K562 (cell line): ENCODE data around the gene ALDH7A1. TPM values are rescaled to one million over a fixed set of nuclear protein-coding genes. Genes with fewer than 3 reads are reported as not detected.

ENCODE experiments used
- ATAC-seq: fragments of 200-7000 bp; cut with Tn5 transposase; 3 replicates; pipeline ENCODE4 v1.9.1; 2020; ENCODE audit warnings: moderate library complexity
- BruUV-seq: library from RNA; stranded (reverse); fragments of 400-500 nt; replicated peaks from 2 replicates; lab custom pipeline; 2021; lab: Mats Ljungman, UMichigan
- CTCF ChIA-PET: fragments of 300-600 bp; formaldehyde crosslinking; extraction: SDS; loops from one replicate; lab custom pipeline; 2021; ENCODE audit warnings: low intra/inter-chr PET ratio; lab: Yijun Ruan, JAX
- POLR2A ChIA-PET: fragments of 300-600, 350-650 bp; sonication (Branson Sonifier 250); formaldehyde crosslinking; extraction: SDS; loops from one replicate; lab custom pipeline; 2021; ENCODE audit warnings: antibody characterized with exemption, inconsistent platforms; lab: Yijun Ruan, JAX
- DNase-seq, 4 experiments: peaks; one replicate each; pipeline versions ENCODE4 v3.0.0 to v3.0.0-alpha.2; 2011 to 2018; ENCODE audit warnings: low spot score in 3 of 4, mixed read lengths in 3 of 4; ENCODE audit errors: extremely low read depth in 1 of 4
- FAIRE-seq: peaks from 2 replicates; lab custom pipeline; 2011; peaks lifted over from hg19 to GRCh38; lab: Jason Lieb, UNC
- H2AFZ ChIP-seq: 2 replicates; pipeline ENCODE4 v1.6.0; 2011; ENCODE audit warnings: low read depth, low read length, control low read depth, inconsistent platforms
- H3K27ac ChIP-seq: fragments of 200-600 bp; 3 replicates; pipeline ENCODE4 v1.8.0; 2011; ENCODE audit warnings: low read depth, mild to moderate bottlenecking, control low read depth, inconsistent platforms, low read length, moderate library complexity, mixed read lengths; ENCODE audit errors: extremely low read depth
- H3K27me3 ChIP-seq, 2 experiments: fragments of 300-600 bp in 1 of 2; 2 replicates in 1 of 2; 3 replicates in 1 of 2; pipeline versions ENCODE4 v1.6.0 to v1.8.0; 2011; ENCODE audit warnings: inconsistent platforms in 2 of 2, low read length in 2 of 2, mild to moderate bottlenecking in 1 of 2, mixed read lengths in 1 of 2, moderate library complexity in 1 of 2; ENCODE audit not compliant: control insufficient read depth in 2 of 2, insufficient read depth in 2 of 2
- H3K36me3 ChIP-seq: fragments of 300-600 bp; 3 replicates; pipeline ENCODE4 v1.8.0; 2011; ENCODE audit warnings: mild to moderate bottlenecking, low read length, inconsistent platforms; ENCODE audit not compliant: control insufficient read depth, insufficient read depth
- H3K4me1 ChIP-seq, 2 experiments: fragments of 200-600 bp in 1 of 2; replicated peaks in 1 of 2; 2 replicates in 1 of 2; 3 replicates in 1 of 2; pipeline versions ENCODE4 v1.5.1 to v1.8.0; 2011; ENCODE audit warnings: inconsistent platforms in 2 of 2, low read length in 2 of 2, mild to moderate bottlenecking in 1 of 2, mixed read lengths in 1 of 2, moderate library complexity in 1 of 2; ENCODE audit not compliant: control insufficient read depth in 2 of 2, insufficient read depth in 2 of 2
- H3K4me2 ChIP-seq: 2 replicates; pipeline ENCODE4 v1.6.1; 2011; ENCODE audit warnings: low read length, control low read depth, inconsistent platforms, mixed read lengths; ENCODE audit not compliant: insufficient read depth
- H3K4me3 ChIP-seq: fragments of 200-600 bp; sonication (generic), shearing (Covaris generic); 2 replicates; pipeline ENCODE4 v1.5.1; 2016; ENCODE audit warnings: control low read depth, inconsistent platforms
- H3K79me2 ChIP-seq: fragments of 200-600 bp; 3 replicates; pipeline ENCODE4 v1.8.0; 2011; ENCODE audit warnings: low read length, inconsistent platforms; ENCODE audit not compliant: control insufficient read depth, insufficient read depth
- H3K9ac ChIP-seq, 2 experiments: 2 replicates each; pipeline versions ENCODE4 v1.6.0 to v1.6.1; 2011; ENCODE audit warnings: low read depth in 2 of 2, low read length in 2 of 2, control low read depth in 1 of 2, inconsistent platforms in 1 of 2, mild to moderate bottlenecking in 1 of 2, mixed read lengths in 1 of 2; ENCODE audit not compliant: insufficient read depth in 1 of 2
- H3K9me1 ChIP-seq: one replicate; pipeline ENCODE4 v1.6.0; 2011; ENCODE audit warnings: inconsistent platforms, mild to moderate bottlenecking, low read length, moderate library complexity; ENCODE audit not compliant: control insufficient read depth, insufficient read depth
- H3K9me3 ChIP-seq: replicated peaks from 2 replicates; pipeline ENCODE4 v1.5.1; 2011; ENCODE audit warnings: low read depth, low read length, inconsistent platforms; ENCODE audit not compliant: control insufficient read depth, insufficient read depth
- H4K20me1 ChIP-seq: replicated peaks from 2 replicates; pipeline ENCODE4 v1.6.1; 2011; ENCODE audit warnings: low read length, inconsistent platforms, mixed read lengths; ENCODE audit not compliant: control insufficient read depth, insufficient read depth
- ATF3 ChIP-seq, 2 experiments: fragments of 450-650 bp in 1 of 2; sonication (generic) in 1 of 2; formaldehyde crosslinking in 1 of 2; IDR thresholded peaks in 1 of 2; conservative IDR thresholded peaks in 1 of 2; 2 replicates each; pipeline versions ENCODE4 v1.6.1 to v1.8.1; 2016 to 2023; ENCODE audit warnings: mild to moderate bottlenecking in 2 of 2, moderate library complexity in 2 of 2, inconsistent platforms in 1 of 2, missing genetic modification reagents in 1 of 2
- BCOR ChIP-seq: fragments of 450-650 bp; IDR thresholded peaks from 2 replicates; pipeline ENCODE4 v1.6.1; 2016
- CBX1 ChIP-seq: sonication (generic); IDR thresholded peaks from 2 replicates; pipeline ENCODE4 v1.6.1; 2016; ENCODE audit warnings: antibody characterized with exemption, low read depth, mild to moderate bottlenecking
- CHD4 ChIP-seq: fragments of 200-600 bp; sonication (generic); IDR thresholded peaks from 3 replicates; pipeline ENCODE4 v1.6.1; 2012; ENCODE audit warnings: low read depth, mild to moderate bottlenecking, mixed read lengths, low read length, inconsistent platforms; ENCODE audit not compliant: insufficient read depth, insufficient replicate concordance, poor library complexity, severe bottlenecking
- EGR1 ChIP-seq: fragments of 450-650 bp; conservative IDR thresholded peaks from 2 replicates; pipeline ENCODE4 v1.6.1; 2017; ENCODE audit warnings: mild to moderate bottlenecking
- KDM5B ChIP-seq: fragments of 200-600 bp; sonication (generic); IDR thresholded peaks from 2 replicates; pipeline ENCODE4 v1.6.1; 2012; ENCODE audit warnings: low read depth, mild to moderate bottlenecking, moderate library complexity, low read length, control low read depth, inconsistent platforms; ENCODE audit not compliant: insufficient replicate concordance
- NFIC ChIP-seq: fragments of 450-650 bp; IDR thresholded peaks from 2 replicates; pipeline ENCODE4 v1.6.1; 2017; ENCODE audit warnings: mild to moderate bottlenecking, inconsistent platforms
- PHF21A ChIP-seq: fragments of 450-650 bp; IDR thresholded peaks from 2 replicates; pipeline ENCODE4 v1.6.1; 2017; ENCODE audit warnings: low read depth, borderline replicate concordance
- RBM34 ChIP-seq: fragments of 200-400 bp; formaldehyde crosslinking; IDR thresholded peaks from 2 replicates; pipeline ENCODE4 v1.6.1; 2018; ENCODE audit warnings: low read length, borderline replicate concordance; ENCODE audit not compliant: insufficient read depth
- SIRT6 ChIP-seq: IDR thresholded peaks from one replicate; pipeline ENCODE4 v1.6.1; 2012; ENCODE audit warnings: low read depth, mild to moderate bottlenecking, control low read depth, inconsistent platforms, low read length, moderate library complexity
- SREBF1 ChIP-seq: fragments of 150-350 bp; IDR thresholded peaks from 2 replicates; pipeline ENCODE4 v1.6.1; 2014; ENCODE audit warnings: antibody characterized with exemption, low read depth, low read length, borderline replicate concordance
- ZFX ChIP-seq: sonication (generic); formaldehyde crosslinking; IDR thresholded peaks from 2 replicates; pipeline ENCODE4 v1.8.0; 2022; ENCODE audit warnings: mild to moderate bottlenecking, missing genetic modification reagents, moderate library complexity
- ZNF175 ChIP-seq: fragments of 200-800 bp; sonication (Bioruptor generic); IDR thresholded peaks from 2 replicates; pipeline ENCODE4 v1.6.1; 2016; ENCODE audit warnings: low read depth, mild to moderate bottlenecking, missing genetic modification characterization, missing compliant biosample characterization
- WGBS: fragments of 100-300 bp; shearing (Covaris generic); methylation state at CpG from one replicate; pipeline ENCODE4 v1.1.6; 2016; ENCODE audit warnings: low coverage, mixed read lengths; ENCODE audit not compliant: insufficient coverage; ENCODE audit errors: missing lambda C conversion rate; 5-methylcytosine and 5-hydroxymethylcytosine counted together
- in situ Hi-C: fragments of 300-500 bp; cut with MboI; formaldehyde crosslinking; loops from 4 replicates; pipeline ENCODE4 v1.15.0; 2018; ENCODE audit warnings: inconsistent platforms, mixed read lengths
- intact Hi-C: fragments of 100-400 bp; cut with micrococcal nuclease; formaldehyde crosslinking; loops from 2 replicates; pipeline ENCODE4 v1.14.2; 2022
- polyA plus RNA-seq, 8 experiments: library from polyadenylated mRNA; depleted of rRNA in 4 of 8; stranded (reverse) in 5 of 8; unstranded in 3 of 8; fragments of >200 nt; fragmentation: Nextera tagmentation in 2 of 8; fragmentation: Illumina TruSeq in 1 of 8; extraction: Ambion mirVana in 2 of 8; extraction: Trizol in 1 of 8; gene quantifications; 2 replicates each; pipeline versions ENCODE4 v1.2.1 to v1.2.3, GENCODE V29; 2011 to 2014; ENCODE audit warnings: inconsistent platforms in 1 of 8, missing spikeins in 1 of 8
- total RNA-seq, 7 experiments: library from RNA; depleted of rRNA in 6 of 7; stranded (reverse); fragments of >200 nt in 6 of 7; fragmentation: Illumina TruSeq in 2 of 7; extraction: Trizol in 2 of 7; gene quantifications; 2 replicates each; pipeline versions ENCODE4 v1.2.1 to v1.2.3, GENCODE V29; 2011 to 2021; ENCODE audit warnings: low replicate concordance in 1 of 7
- TF ChIP-seq, protein P1 (sequence below): fragments of 450-650 bp; IDR thresholded peaks from one replicate; pipeline ENCODE4 v1.6.1; 2018; ENCODE audit warnings: mild to moderate bottlenecking, moderate library complexity; ENCODE audit not compliant: partially characterized antibody
- TF ChIP-seq, protein P2 (sequence below): fragments of 450-650 bp; formaldehyde crosslinking; IDR thresholded peaks from 2 replicates; pipeline ENCODE4 v1.4.0; 2020; ENCODE audit warnings: mild to moderate bottlenecking, moderate library complexity
- TF ChIP-seq, protein P3 (sequence below): fragments of 450-650 bp; formaldehyde crosslinking; IDR thresholded peaks from 2 replicates; pipeline ENCODE4 v1.4.0; 2020; ENCODE audit warnings: mild to moderate bottlenecking, moderate library complexity

Gene ALDH7A1
- total and polyA plus RNA-seq, 9 of the 15 experiments (the other 6 are each of a cell fraction or from before 2014, with no cell fraction given): 0.04 to 0.49 TPM; not detected in 7

GRCh38 chr5:126514558-126515141 lies 80.4 kb downstream of the ALDH7A1 start:
- peaks cover 8 to 45% of the 10 kb centered on the region in 2 experiments for H3K4me1 ChIP-seq
- in situ Hi-C loops: no loop called here
- H3K9me3 ChIP-seq: no peaks in the 10 kb centered on the region
- ATAC-seq (peak; percentile 94), FAIRE-seq (peak; percentile 96), DNase-seq (peak; percentile 86 to 96 (median 89))
- no peaks in the 10 kb centered on the region for H3K27me3 ChIP-seq
- H4K20me1 ChIP-seq: no peaks in the 10 kb centered on the region; the same call in 1 of the 2 replicates
- no peaks in the 10 kb centered on the region for H3K9me1 ChIP-seq
- H3K36me3 ChIP-seq: no peaks in the 10 kb centered on the region
- peak overlapping the region; percentile 98 for H3K27ac ChIP-seq
- WGBS: 1% methylated on average over 9 of the region's 9 CpGs
- ChIA-PET POLR2A (no interaction called here), CTCF (no interaction called here)
- intact Hi-C loops: loop anchor here (2.0 to 10.0 kb wide), 4 partner anchors 16 to 1860 kb away; partner anchors contain the start of gene LMNB1
- H3K4me2 ChIP-seq: peak overlapping the region; percentile 79
- peak overlapping the region; percentile 19; the same call in 1 of the 2 replicates for H3K4me3 ChIP-seq
- peak overlapping the region; percentile 71 for H2AFZ ChIP-seq
- H3K9ac ChIP-seq: peak overlapping the region in 1 of 2 experiments; percentile 83; a peak in 2 of 4 replicates
- H3K79me2 ChIP-seq: no peaks in the 10 kb centered on the region
- TSS peak; percentile 97 for BruUV-seq
- TF ChIP-seq SIRT6 (no peak), KDM5B (peak; percentile 5), CBX1 (no peak), ATF3 (IDR thresholded peaks at IDR 0.05) (no peak), ATF3 (CRISPR knock-in tag; conservative IDR thresholded peaks at IDR 0.05) (peak; percentile 85), PHF21A (no peak), RBM34 (no peak), NFIC (peak; percentile 82), EGR1 (no peak), CHD4 (no peak), ZNF175 (0 out of 2 replicates have a peak, but pooled peaks have one; percentile 53), SREBF1 (0 out of 2 replicates have a peak, but pooled peaks have one; percentile 53), BCOR (no peak), ZFX (CRISPR knock-in tag) (no peak)
- TF ChIP-seq, protein P1, sequence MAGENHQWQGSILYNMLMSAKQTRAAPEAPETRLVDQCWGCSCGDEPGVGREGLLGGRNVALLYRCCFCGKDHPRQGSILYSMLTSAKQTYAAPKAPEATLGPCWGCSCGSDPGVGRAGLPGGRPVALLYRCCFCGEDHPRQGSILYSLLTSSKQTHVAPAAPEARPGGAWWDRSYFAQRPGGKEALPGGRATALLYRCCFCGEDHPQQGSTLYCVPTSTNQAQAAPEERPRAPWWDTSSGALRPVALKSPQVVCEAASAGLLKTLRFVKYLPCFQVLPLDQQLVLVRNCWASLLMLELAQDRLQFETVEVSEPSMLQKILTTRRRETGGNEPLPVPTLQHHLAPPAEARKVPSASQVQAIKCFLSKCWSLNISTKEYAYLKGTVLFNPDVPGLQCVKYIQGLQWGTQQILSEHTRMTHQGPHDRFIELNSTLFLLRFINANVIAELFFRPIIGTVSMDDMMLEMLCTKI: no peak
- TF ChIP-seq, protein P2, sequence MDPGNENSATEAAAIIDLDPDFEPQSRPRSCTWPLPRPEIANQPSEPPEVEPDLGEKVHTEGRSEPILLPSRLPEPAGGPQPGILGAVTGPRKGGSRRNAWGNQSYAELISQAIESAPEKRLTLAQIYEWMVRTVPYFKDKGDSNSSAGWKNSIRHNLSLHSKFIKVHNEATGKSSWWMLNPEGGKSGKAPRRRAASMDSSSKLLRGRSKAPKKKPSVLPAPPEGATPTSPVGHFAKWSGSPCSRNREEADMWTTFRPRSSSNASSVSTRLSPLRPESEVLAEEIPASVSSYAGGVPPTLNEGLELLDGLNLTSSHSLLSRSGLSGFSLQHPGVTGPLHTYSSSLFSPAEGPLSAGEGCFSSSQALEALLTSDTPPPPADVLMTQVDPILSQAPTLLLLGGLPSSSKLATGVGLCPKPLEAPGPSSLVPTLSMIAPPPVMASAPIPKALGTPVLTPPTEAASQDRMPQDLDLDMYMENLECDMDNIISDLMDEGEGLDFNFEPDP: no peak
- TF ChIP-seq, protein P3, sequence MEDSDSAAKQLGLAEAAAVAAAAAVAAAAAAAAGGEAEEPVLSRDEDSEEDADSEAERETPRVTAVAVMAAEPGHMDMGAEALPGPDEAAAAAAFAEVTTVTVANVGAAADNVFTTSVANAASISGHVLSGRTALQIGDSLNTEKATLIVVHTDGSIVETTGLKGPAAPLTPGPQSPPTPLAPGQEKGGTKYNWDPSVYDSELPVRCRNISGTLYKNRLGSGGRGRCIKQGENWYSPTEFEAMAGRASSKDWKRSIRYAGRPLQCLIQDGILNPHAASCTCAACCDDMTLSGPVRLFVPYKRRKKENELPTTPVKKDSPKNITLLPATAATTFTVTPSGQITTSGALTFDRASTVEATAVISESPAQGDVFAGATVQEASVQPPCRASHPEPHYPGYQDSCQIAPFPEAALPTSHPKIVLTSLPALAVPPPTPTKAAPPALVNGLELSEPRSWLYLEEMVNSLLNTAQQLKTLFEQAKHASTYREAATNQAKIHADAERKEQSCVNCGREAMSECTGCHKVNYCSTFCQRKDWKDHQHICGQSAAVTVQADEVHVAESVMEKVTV (CRISPR knock-in tag): no peak
